IMR-90 (cell line): Measurements from ENCODE around the gene AMFR. TPM values are rescaled to one million over a fixed set of nuclear protein-coding genes. Genes with fewer than 3 reads are reported as not detected.

Experiments used
- ATAC-seq: fragments of 200-7000 bp; cut with Tn5 transposase; 2 replicates; pipeline ENCODE4 v1.9.1; 2020; ENCODE audit warnings: low read depth, mild to moderate bottlenecking, moderate library complexity
- BruUV-seq: library from RNA; stranded (reverse); fragments of 400-500 nt; replicated peaks from 2 replicates; lab custom pipeline; 2021; lab: Mats Ljungman, UMichigan
- CTCF ChIA-PET: fragments of 300-600 bp; formaldehyde crosslinking; extraction: SDS; loops from one replicate; lab custom pipeline; 2021; ENCODE audit warnings: antibody characterized with exemption; lab: Yijun Ruan, JAX
- POLR2A ChIA-PET: fragments of 300-600 bp; sonication (Branson Sonifier 250); formaldehyde crosslinking; loops from one replicate; lab custom pipeline; 2022; ENCODE audit warnings: antibody characterized with exemption; ENCODE audit not compliant: unreplicated experiment; lab: Charles Lee
- DNase-seq: peaks from one replicate; pipeline ENCODE4 v3.0.0; 2013
- H2AFZ ChIP-seq: replicated peaks from 2 replicates; pipeline ENCODE3; 2013; ENCODE audit warnings: low read length, mild to moderate bottlenecking; ENCODE audit not compliant: poor library complexity
- H2AK5ac ChIP-seq: 2 replicates; pipeline ENCODE4 v1.6.1; 2013; ENCODE audit warnings: low read depth, low read length, inconsistent platforms
- H2AK9ac ChIP-seq: replicated peaks from 2 replicates; pipeline ENCODE3; 2013; ENCODE audit warnings: mild to moderate bottlenecking, low read depth, low read length, moderate library complexity; ENCODE audit not compliant: poor library complexity
- H2BK120ac ChIP-seq: 2 replicates; pipeline ENCODE4 v1.6.1; 2013; ENCODE audit warnings: low read depth, low read length, inconsistent platforms
- H2BK15ac ChIP-seq: 3 replicates; pipeline ENCODE4 v1.6.1; 2013; ENCODE audit warnings: low read depth, low read length, inconsistent platforms
- H2BK20ac ChIP-seq: 2 replicates; pipeline ENCODE4 v1.6.1; 2013; ENCODE audit warnings: low read depth, mild to moderate bottlenecking, inconsistent platforms, low read length, moderate library complexity
- H2BK5ac ChIP-seq: 2 replicates; pipeline ENCODE4 v1.6.1; 2013; ENCODE audit warnings: mild to moderate bottlenecking, low read depth, low read length, inconsistent platforms; ENCODE audit not compliant: poor library complexity, severe bottlenecking
- H3K14ac ChIP-seq: replicated peaks from 2 replicates; pipeline ENCODE4 v1.6.1; 2013; ENCODE audit warnings: low read depth, low read length, inconsistent platforms
- H3K18ac ChIP-seq: 2 replicates; pipeline ENCODE4 v1.6.1; 2013; ENCODE audit warnings: low read depth, low read length, control low read depth
- H3K23ac ChIP-seq: 2 replicates; pipeline ENCODE4 v1.6.1; 2013; ENCODE audit warnings: low read depth, low read length, inconsistent platforms
- H3K27ac ChIP-seq: 2 replicates; pipeline ENCODE4 v1.5.1; 2013; ENCODE audit warnings: mild to moderate bottlenecking, control low read depth, low read length; ENCODE audit not compliant: insufficient read depth
- H3K27me3 ChIP-seq: 2 replicates; pipeline ENCODE4 v1.6.1; 2013; ENCODE audit warnings: low read length; ENCODE audit not compliant: control insufficient read depth, insufficient read depth
- H3K36me3 ChIP-seq: 2 replicates; pipeline ENCODE4 v1.6.1; 2013; ENCODE audit warnings: low read length, mixed read lengths; ENCODE audit not compliant: control insufficient read depth, insufficient read depth
- H3K4ac ChIP-seq: 2 replicates; pipeline ENCODE4 v1.6.1; 2013; ENCODE audit warnings: low read depth, low read length, inconsistent platforms
- H3K4me1 ChIP-seq: 2 replicates; pipeline ENCODE4 v1.6.1; 2013; ENCODE audit warnings: low read length, mixed read lengths; ENCODE audit not compliant: control insufficient read depth, insufficient read depth
- H3K4me2 ChIP-seq: 2 replicates; pipeline ENCODE4 v1.6.1; 2013; ENCODE audit warnings: low read depth, mild to moderate bottlenecking, control low read depth, low read length, moderate library complexity
- H3K4me3 ChIP-seq: 2 replicates; pipeline ENCODE4 v1.5.1; 2013; ENCODE audit warnings: low read depth, mild to moderate bottlenecking, control low read depth, low read length, moderate library complexity; ENCODE audit not compliant: insufficient read depth
- H3K56ac ChIP-seq: 2 replicates; pipeline ENCODE4 v1.6.1; 2013; ENCODE audit warnings: low read length, inconsistent platforms; ENCODE audit not compliant: insufficient read depth; ENCODE audit errors: extremely low read depth
- H3K79me1 ChIP-seq, 2 experiments: 2 replicates each; pipeline ENCODE4 v1.6.1; 2013; ENCODE audit warnings: low read length in 2 of 2, inconsistent platforms in 1 of 2, low read depth in 1 of 2
- H3K9ac ChIP-seq: 2 replicates; pipeline ENCODE4 v1.6.1; 2013; ENCODE audit warnings: low read depth, low read length, control low read depth
- H3K9me1 ChIP-seq: 2 replicates; pipeline ENCODE4 v1.6.1; 2013; ENCODE audit warnings: low read length, inconsistent platforms; ENCODE audit not compliant: insufficient read depth
- H3K9me3 ChIP-seq: 2 replicates; pipeline ENCODE4 v1.6.1; 2013; ENCODE audit warnings: low read length; ENCODE audit not compliant: control insufficient read depth, insufficient read depth
- H4K20me1 ChIP-seq: 2 replicates; pipeline ENCODE4 v1.6.1; 2013; ENCODE audit warnings: low read length, inconsistent platforms; ENCODE audit not compliant: insufficient read depth
- H4K5ac ChIP-seq: 2 replicates; pipeline ENCODE4 v1.6.1; 2013; ENCODE audit warnings: mild to moderate bottlenecking, low read depth, low read length, control low read depth
- H4K8ac ChIP-seq, 2 experiments: 2 replicates each; pipeline ENCODE4 v1.6.1; 2013; ENCODE audit warnings: low read depth in 2 of 2, low read length in 2 of 2, control low read depth in 1 of 2, inconsistent platforms in 1 of 2
- H4K91ac ChIP-seq: 2 replicates; pipeline ENCODE4 v1.6.1; 2013; ENCODE audit warnings: low read depth, low read length, inconsistent platforms; ENCODE audit not compliant: insufficient read depth
- BHLHE40 ChIP-seq: fragments of 150-350 bp; IDR thresholded peaks from 2 replicates; pipeline ENCODE4 v1.6.1; 2016; ENCODE audit warnings: mild to moderate bottlenecking, low read depth, low read length
- CEBPB ChIP-seq: IDR thresholded peaks from 2 replicates; pipeline ENCODE4 v1.6.1; 2012; ENCODE audit warnings: low read depth, low read length, improper control_type of control experiment
- CHD1 ChIP-seq: IDR thresholded peaks from 2 replicates; pipeline ENCODE4 v1.6.1; 2012; ENCODE audit warnings: low read depth, low read length, improper control_type of control experiment
- CTCF ChIP-seq: conservative IDR thresholded peaks from 2 replicates; pipeline ENCODE4 v1.5.1; 2012; ENCODE audit warnings: mild to moderate bottlenecking, low read depth, low read length, improper control_type of control experiment
- ELK1 ChIP-seq: fragments of 150-350 bp; IDR thresholded peaks from 2 replicates; pipeline ENCODE4 v1.6.1; 2016; ENCODE audit warnings: low read depth, mild to moderate bottlenecking, low read length, moderate library complexity, borderline replicate concordance
- FOS ChIP-seq: fragments of 150-350 bp; IDR thresholded peaks from 2 replicates; pipeline ENCODE4 v1.6.1; 2016; ENCODE audit warnings: low read depth, low read length
- MAFK ChIP-seq: IDR thresholded peaks from 2 replicates; pipeline ENCODE4 v1.6.1; 2012; ENCODE audit warnings: low read depth, low read length, improper control_type of control experiment
- MAZ ChIP-seq: IDR thresholded peaks from 2 replicates; pipeline ENCODE4 v1.6.1; 2012; ENCODE audit warnings: low read depth, mild to moderate bottlenecking, low read length, improper control_type of control experiment, moderate library complexity, borderline replicate concordance
- MXI1 ChIP-seq: IDR thresholded peaks from 2 replicates; pipeline ENCODE4 v1.6.1; 2012; ENCODE audit warnings: low read depth, mild to moderate bottlenecking, low read length, moderate library complexity, borderline replicate concordance
- NFE2L2 ChIP-seq: fragments of 150-350 bp; IDR thresholded peaks from 2 replicates; pipeline ENCODE4 v1.6.1; 2016; ENCODE audit warnings: low read depth, mild to moderate bottlenecking, low read length
- POLR2A ChIP-seq: IDR thresholded peaks from 2 replicates; pipeline ENCODE4 v1.6.1; 2012; ENCODE audit warnings: mild to moderate bottlenecking, low read depth, low read length
- RAD21 ChIP-seq: IDR thresholded peaks from 2 replicates; pipeline ENCODE4 v1.6.1; 2012; ENCODE audit warnings: low read length, improper control_type of control experiment
- RCOR1 ChIP-seq: IDR thresholded peaks from 2 replicates; pipeline ENCODE4 v1.6.1; 2012; ENCODE audit warnings: mild to moderate bottlenecking, low read length, improper control_type of control experiment; ENCODE audit not compliant: insufficient replicate concordance
- RFX5 ChIP-seq: IDR thresholded peaks from 2 replicates; pipeline ENCODE4 v1.8.0; 2012; ENCODE audit warnings: low read depth, mild to moderate bottlenecking, low read length, moderate library complexity
- SMC3 ChIP-seq: fragments of 150-350 bp; IDR thresholded peaks from 2 replicates; pipeline ENCODE4 v1.6.1; 2016; ENCODE audit warnings: low read depth, mild to moderate bottlenecking, antibody characterized with exemption, low read length, moderate library complexity
- USF2 ChIP-seq: fragments of 150-350 bp; IDR thresholded peaks from 2 replicates; pipeline ENCODE4 v1.6.1; 2017; ENCODE audit warnings: mild to moderate bottlenecking, antibody characterized with exemption, low read length, low read depth
- WGBS, 2 experiments: methylation state at CpG; one replicate each; pipeline versions ENCODE4 v1.1.5 to v1.1.7; 2013; ENCODE audit warnings: missing lambda C conversion rate in 2 of 2; ENCODE audit not compliant: insufficient read length in 1 of 2; ENCODE audit errors: extremely low coverage in 2 of 2; 5-methylcytosine and 5-hydroxymethylcytosine counted together
- dilution Hi-C: fragments of 300-500 bp; cut with HindIII; formaldehyde crosslinking; loops from one replicate; pipeline ENCODE4 v1.14.3; 2018; ENCODE audit warnings: low sequenced_read_pairs; ENCODE audit not compliant: unreplicated experiment
- in situ Hi-C: fragments of 300-500 bp; cut with MboI; formaldehyde crosslinking; loops from 3 replicates; pipeline ENCODE4 v1.14.3; 2019; ENCODE audit warnings: low sequenced_read_pairs, inconsistent platforms, mixed read lengths
- intact Hi-C: fragments of 100-400 bp; cut with micrococcal nuclease; formaldehyde crosslinking; loops from 2 replicates; pipeline ENCODE4 v1.10.0; 2022
- polyA plus RNA-seq, 3 experiments: library from polyadenylated mRNA; depleted of rRNA; stranded (reverse); fragments of >200 nt; gene quantifications; 2 replicates each; pipeline ENCODE4 v1.2.3, GENCODE V29; 2012; ENCODE audit warnings: low replicate concordance in 1 of 3
- total RNA-seq: library from RNA; depleted of rRNA; stranded (reverse); fragments of >200 nt; gene quantifications from 2 replicates; pipeline ENCODE4 v1.2.3, GENCODE V29; 2012

Gene AMFR
- total and polyA plus RNA-seq, 2 of the 4 experiments (the other 2 are of a cell fraction) = 60.7 to 216 TPM

GRCh38 chr16:56320811-56321558, 104.4 kb downstream of the AMFR start:
- no peak overlapping the region for H2AK5ac ChIP-seq
- H3K23ac ChIP-seq = no peak overlapping the region
- in situ Hi-C loops = loop anchor here (5.0 to 25.0 kb wide), 3 partner anchors 374 to 859 kb away; no protein-coding TSS in a partner anchor
- dilution Hi-C loops = no loop called here
- no peaks in the 10 kb centered on the region for H3K9me1 ChIP-seq
- H3K18ac ChIP-seq = no peak overlapping the region
- no peak overlapping the region for H3K14ac ChIP-seq
- no peak overlapping the region for H3K4me3 ChIP-seq
- DNase-seq = no peak
- H2AK9ac ChIP-seq = no peak overlapping the region
- intact Hi-C loops = no loop called here
- no peak overlapping the region for H2BK5ac ChIP-seq
- no peaks in the 10 kb centered on the region for H3K79me1 ChIP-seq
- no peak overlapping the region for H2BK15ac ChIP-seq
- H4K91ac ChIP-seq = no peak overlapping the region
- no peak overlapping the region for H2BK120ac ChIP-seq
- ATAC-seq = no peak
- WGBS, 2 experiments = no CpG with 5 or more reads among the region's 7 CpGs
- TF ChIP-seq MAZ = no peak
- no peak for TF ChIP-seq FOS
- TF ChIP-seq ELK1 = no peak
- no peak for TF ChIP-seq RFX5
- TF ChIP-seq MXI1 = no peak
- TF ChIP-seq CTCF = no peak
- no peak for TF ChIP-seq BHLHE40
- no peak for TF ChIP-seq CHD1
- no peak for TF ChIP-seq NFE2L2
- no peak for TF ChIP-seq RCOR1
- no peak for TF ChIP-seq CEBPB
- no peak for TF ChIP-seq RAD21
- TF ChIP-seq MAFK = no peak
- no peak for TF ChIP-seq SMC3
- TF ChIP-seq USF2 = no peak
- TF ChIP-seq POLR2A = no peak
- no peak overlapping the region for H4K8ac ChIP-seq
- no peak overlapping the region for H4K5ac ChIP-seq
- no peak overlapping the region for H2BK20ac ChIP-seq
- no peaks in the 10 kb centered on the region for H3K4me1 ChIP-seq
- H3K56ac ChIP-seq = no peak overlapping the region
- no peaks in the 10 kb centered on the region for H4K20me1 ChIP-seq
- ChIA-PET POLR2A (no interaction called here), CTCF (no interaction called here)
- H3K4me2 ChIP-seq = no peak overlapping the region
- H3K9me3 ChIP-seq = no peaks in the 10 kb centered on the region
- peaks cover 27% of the 10 kb centered on the region for H3K27me3 ChIP-seq
- no peak overlapping the region for H2AFZ ChIP-seq
- no peak overlapping the region for H3K4ac ChIP-seq
- no peak overlapping the region for H3K9ac ChIP-seq
- H3K36me3 ChIP-seq = no peaks in the 10 kb centered on the region
- BruUV-seq = no TSS peak
- H3K27ac ChIP-seq = no peak overlapping the region
